WI38 (cell line): ENCODE results near the gene ETV1.
A peak's percentile ranks its signal among the peaks of the same experiment; 100 is the strongest.

ENCODE experiments used
- H3K4me3 ChIP-seq: 2 replicates; pipeline ENCODE4 v1.5.1; 2011; ENCODE audit warnings: low read depth, mild to moderate bottlenecking, control low read depth, low read length
- TF ChIP-seq, protein P1 (sequence below): IDR thresholded peaks from 2 replicates; pipeline ENCODE4 v1.5.1; 2012; ENCODE audit warnings: low read depth, mild to moderate bottlenecking, control low read depth, low read length

Gene ETV1

DNA sequence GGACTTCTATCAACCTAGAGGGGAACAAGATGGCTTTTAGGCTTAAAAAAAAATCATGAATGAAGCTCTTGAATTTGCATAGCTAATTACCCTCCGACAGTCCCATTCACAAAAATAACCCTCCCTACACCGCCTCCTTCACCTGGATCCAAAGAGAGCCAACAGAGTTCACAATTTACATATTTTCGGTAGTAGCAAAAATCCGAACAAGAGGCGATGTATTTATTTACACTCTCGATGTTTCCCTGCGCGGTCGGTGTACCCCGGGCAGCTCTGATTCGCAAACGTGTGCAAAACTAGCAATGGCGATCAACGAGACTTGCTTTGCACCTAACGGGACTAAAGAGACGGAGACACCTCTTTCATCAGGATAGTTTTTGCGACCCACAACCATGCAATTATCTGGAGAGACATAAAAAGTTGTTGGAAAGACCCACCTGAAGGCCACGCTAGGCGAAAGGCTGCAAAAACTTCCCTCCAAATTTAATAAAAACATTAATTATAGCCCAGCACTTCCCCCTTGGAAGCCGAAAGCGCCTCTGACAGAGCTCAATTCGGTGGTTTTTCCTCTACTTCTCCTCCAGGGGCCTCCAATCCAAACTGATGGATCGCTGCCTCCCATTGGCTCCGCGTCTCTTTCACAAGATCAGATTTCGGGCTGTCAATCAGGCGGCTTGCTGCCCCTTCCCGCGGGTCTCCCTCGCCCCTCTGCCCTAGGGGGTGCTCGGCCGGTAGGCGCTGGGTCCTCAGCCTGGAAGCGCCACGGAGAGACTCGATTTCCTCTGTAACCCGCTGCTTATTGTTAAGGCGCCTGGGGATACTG, at the start of gene ETV1:
Gene ETV1, minus strand, starts transcription at position 541 of the 823 bp plus-strand sequence. CDS start 614 bp downstream, outside the sequence.
- H3K4me3 ChIP-seq = peak within 1 kb of the TSS; percentile 85

DNA sequence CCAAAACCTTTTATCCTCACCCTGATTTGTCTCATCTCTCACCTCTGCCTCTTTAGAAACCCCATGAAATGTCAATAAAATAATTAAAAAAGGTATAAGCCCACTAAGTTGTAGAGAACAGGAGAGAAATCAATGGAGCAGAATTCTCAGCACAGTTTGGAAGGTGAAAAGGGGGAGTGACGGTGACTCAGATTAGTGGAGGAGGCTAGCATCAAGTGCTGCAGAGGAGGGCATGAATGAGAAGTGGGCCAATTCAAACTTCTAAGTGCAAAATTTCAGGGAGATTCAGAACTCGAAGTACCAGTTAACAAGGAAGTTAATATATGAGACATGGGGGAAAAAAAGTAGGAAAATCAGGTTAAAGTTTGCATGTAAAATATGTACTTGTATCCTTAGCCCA, 34.9 kb upstream of the ETV1 start:
- TF ChIP-seq, protein P1, sequence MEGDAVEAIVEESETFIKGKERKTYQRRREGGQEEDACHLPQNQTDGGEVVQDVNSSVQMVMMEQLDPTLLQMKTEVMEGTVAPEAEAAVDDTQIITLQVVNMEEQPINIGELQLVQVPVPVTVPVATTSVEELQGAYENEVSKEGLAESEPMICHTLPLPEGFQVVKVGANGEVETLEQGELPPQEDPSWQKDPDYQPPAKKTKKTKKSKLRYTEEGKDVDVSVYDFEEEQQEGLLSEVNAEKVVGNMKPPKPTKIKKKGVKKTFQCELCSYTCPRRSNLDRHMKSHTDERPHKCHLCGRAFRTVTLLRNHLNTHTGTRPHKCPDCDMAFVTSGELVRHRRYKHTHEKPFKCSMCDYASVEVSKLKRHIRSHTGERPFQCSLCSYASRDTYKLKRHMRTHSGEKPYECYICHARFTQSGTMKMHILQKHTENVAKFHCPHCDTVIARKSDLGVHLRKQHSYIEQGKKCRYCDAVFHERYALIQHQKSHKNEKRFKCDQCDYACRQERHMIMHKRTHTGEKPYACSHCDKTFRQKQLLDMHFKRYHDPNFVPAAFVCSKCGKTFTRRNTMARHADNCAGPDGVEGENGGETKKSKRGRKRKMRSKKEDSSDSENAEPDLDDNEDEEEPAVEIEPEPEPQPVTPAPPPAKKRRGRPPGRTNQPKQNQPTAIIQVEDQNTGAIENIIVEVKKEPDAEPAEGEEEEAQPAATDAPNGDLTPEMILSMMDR = no peak

More for the DNA sequence above, at the start of gene ETV1:
- TF ChIP-seq, protein P1 = peak; percentile 13; the same call in 1 of the 2 replicates

DNA sequence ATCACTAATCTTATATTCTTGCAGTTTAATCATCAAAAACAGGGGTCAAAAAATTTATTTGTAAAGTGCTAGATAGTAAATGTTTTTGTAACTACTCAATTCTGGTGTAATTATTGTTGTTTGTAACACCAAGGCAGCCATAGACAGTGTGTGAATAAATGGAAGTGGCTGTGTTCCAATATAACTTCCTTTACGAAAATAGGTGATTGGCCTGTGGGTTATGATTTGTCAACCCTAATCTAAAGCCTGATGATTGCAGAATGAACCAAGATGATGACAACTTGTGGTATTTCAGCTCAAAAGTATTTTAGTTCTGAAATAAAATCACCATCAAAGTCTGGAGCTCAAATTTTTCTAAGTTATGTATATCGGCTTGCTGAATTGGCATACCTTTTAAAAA, 34.4 kb upstream of the ETV1 start:
- H3K4me3 ChIP-seq = no peak overlapping the region
- TF ChIP-seq, protein P1 = no peak

More for the DNA sequence above, 34.9 kb upstream of the ETV1 start:
- H3K4me3 ChIP-seq = no peak overlapping the region

DNA sequence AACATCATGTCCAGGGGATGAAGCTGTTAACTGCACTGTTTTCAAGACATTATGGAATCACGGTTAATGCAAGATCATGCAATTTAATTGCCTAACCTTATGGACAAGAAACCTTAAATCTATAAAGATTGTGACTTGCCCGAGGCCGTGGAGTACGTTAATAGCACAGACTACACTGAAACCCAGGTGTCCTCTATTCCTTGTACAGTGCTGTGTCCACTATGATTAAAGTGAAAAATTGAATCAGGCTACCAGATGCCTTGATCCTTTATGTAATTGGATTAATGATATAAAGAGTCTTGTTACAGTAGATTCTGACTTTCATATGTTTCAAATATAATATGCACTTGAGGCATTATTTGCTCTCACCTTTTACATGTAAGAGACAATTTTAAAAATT, 33.9 kb upstream of the ETV1 start:
- TF ChIP-seq, protein P1 = no peak
- H3K4me3 ChIP-seq = no peak overlapping the region

DNA sequence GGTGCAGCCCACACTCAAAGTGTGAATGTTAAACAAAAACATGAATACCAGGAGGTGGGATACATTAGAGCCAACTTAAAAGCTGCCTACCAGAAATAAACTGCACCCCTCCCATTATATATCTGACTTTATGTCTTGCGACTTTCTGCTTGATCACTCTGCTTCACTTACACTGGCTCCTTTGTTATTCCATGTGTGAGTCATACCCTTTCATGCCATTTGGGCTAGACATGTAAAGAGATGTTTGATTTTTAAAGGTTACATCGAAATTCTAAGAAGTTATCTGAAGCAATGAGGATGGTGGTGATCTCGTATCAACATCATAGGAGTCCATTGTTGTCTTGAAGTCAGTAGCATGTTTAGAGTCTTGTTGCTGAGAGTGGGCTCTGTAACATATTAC, 31.6 kb upstream of the ETV1 start:
- no peak overlapping the region for H3K4me3 ChIP-seq
- TF ChIP-seq, protein P1 = no peak

DNA sequence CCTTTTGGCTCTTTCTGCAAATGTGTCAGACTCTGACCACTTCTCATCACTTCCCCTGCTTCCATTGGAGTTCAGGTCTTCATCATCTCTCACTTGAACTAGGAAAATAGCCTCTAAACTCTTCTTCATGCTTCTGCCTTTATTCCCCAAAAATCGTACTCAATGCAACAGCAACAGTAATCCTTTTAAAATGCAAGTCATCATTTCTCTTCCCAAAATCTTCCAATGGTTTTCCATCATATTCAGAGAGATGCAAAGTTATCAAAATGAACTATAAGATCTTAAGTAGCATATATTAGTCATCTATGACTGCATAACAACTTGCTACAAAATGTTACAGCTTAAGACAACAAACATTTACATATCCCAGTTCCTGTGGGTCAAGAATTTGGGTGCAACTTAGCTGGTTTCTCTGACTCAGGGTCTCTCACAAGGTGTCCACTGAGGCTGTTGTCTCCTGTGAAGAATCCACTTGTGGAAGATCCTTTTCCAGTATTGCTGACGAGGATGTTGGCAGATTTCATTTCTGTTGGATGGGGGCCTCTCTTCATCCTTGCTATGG, 31.0 kb upstream of the ETV1 start:
- no peak overlapping the region for H3K4me3 ChIP-seq
- TF ChIP-seq, protein P1 = no peak

DNA sequence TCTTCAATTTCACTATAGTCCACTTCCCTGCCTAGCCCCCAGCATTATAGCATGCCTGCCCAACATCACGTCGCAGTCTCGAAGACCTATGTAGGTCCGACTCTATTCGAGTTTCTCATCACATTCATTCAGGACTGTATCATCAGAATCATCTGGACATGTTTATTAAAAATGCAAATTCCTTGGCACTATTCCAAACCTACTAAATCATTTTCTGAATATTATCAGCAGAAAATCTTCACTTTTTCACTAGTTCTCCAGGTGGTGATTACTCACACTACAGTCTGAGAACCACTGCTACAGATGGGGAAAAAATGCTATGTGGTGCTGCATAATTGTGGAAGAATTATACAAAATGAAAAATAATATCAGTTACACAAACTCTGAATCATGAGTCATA, 29.3 kb upstream of the ETV1 start:
- TF ChIP-seq, protein P1 = no peak
- H3K4me3 ChIP-seq = no peak overlapping the region
